Measurements from ENCODE around the gene DAND5. TPM values are rescaled to one million over a fixed set of nuclear protein-coding genes. Genes with fewer than 3 reads are reported as not detected.

Gene DAND5
- total and polyA plus RNA-seq, 2 of the 13 experiments (the other 11 are each of a cell fraction or from before 2014, with no cell fraction given) = 0.04 TPM; not detected in 1

GRCh38 chr19:13012690-13013608 lies 43.6 kb downstream of the DAND5 start (continued):
- no peak for TF ChIP-seq HOXA7 (CRISPR knock-in tag; IDR thresholded peaks at IDR 0.05)
- TF ChIP-seq HNF4G (IDR thresholded peaks at IDR 0.05; ENCODE audit: borderline replicate concordance, low read depth, low read length) = peak; percentile 87
- TF ChIP-seq HNF4G (CRISPR knock-in tag; IDR thresholded peaks at IDR 0.05; ENCODE audit: borderline replicate concordance, low read depth) = peak; percentile 79
- no peak for TF ChIP-seq ZNF672 (CRISPR knock-in tag; IDR thresholded peaks at IDR 0.05)
- TF ChIP-seq CBX1 (IDR thresholded peaks at IDR 0.05; ENCODE audit: low read depth) = no peak
- no peak for TF ChIP-seq NRL (CRISPR knock-in tag; IDR thresholded peaks at IDR 0.05; ENCODE audit: borderline replicate concordance)
- TF ChIP-seq, protein P1, sequence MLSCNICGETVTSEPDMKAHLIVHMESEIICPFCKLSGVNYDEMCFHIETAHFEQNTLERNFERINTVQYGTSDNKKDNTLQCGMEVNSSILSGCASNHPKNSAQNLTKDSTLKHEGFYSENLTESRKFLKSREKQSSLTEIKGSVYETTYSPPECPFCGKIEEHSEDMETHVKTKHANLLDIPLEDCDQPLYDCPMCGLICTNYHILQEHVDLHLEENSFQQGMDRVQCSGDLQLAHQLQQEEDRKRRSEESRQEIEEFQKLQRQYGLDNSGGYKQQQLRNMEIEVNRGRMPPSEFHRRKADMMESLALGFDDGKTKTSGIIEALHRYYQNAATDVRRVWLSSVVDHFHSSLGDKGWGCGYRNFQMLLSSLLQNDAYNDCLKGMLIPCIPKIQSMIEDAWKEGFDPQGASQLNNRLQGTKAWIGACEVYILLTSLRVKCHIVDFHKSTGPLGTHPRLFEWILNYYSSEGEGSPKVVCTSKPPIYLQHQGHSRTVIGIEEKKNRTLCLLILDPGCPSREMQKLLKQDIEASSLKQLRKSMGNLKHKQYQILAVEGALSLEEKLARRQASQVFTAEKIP (CRISPR knock-in tag; IDR thresholded peaks at IDR 0.05; ENCODE audit: borderline replicate concordance) = no peak
- TF ChIP-seq KLF9 (CRISPR knock-in tag; IDR thresholded peaks at IDR 0.05; ENCODE audit: low read depth) = no peak
- peak; percentile 77 for TF ChIP-seq MED1 (CRISPR knock-in tag; IDR thresholded peaks at IDR 0.05)
- TF ChIP-seq ZNF772 (CRISPR knock-in tag; IDR thresholded peaks at IDR 0.05) = no peak
- TF ChIP-seq FOSL1 (CRISPR knock-in tag; IDR thresholded peaks at IDR 0.05; ENCODE audit: borderline replicate concordance) = peak; percentile 92
- TF ChIP-seq, protein P2, sequence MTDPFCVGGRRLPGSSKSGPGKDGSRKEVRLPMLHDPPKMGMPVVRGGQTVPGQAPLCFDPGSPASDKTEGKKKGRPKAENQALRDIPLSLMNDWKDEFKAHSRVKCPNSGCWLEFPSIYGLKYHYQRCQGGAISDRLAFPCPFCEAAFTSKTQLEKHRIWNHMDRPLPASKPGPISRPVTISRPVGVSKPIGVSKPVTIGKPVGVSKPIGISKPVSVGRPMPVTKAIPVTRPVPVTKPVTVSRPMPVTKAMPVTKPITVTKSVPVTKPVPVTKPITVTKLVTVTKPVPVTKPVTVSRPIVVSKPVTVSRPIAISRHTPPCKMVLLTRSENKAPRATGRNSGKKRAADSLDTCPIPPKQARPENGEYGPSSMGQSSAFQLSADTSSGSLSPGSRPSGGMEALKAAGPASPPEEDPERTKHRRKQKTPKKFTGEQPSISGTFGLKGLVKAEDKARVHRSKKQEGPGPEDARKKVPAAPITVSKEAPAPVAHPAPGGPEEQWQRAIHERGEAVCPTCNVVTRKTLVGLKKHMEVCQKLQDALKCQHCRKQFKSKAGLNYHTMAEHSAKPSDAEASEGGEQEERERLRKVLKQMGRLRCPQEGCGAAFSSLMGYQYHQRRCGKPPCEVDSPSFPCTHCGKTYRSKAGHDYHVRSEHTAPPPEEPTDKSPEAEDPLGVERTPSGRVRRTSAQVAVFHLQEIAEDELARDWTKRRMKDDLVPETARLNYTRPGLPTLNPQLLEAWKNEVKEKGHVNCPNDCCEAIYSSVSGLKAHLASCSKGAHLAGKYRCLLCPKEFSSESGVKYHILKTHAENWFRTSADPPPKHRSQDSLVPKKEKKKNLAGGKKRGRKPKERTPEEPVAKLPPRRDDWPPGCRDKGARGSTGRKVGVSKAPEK (CRISPR knock-in tag; IDR thresholded peaks at IDR 0.05; ENCODE audit: borderline replicate concordance) = no peak
- TF ChIP-seq, protein P3, sequence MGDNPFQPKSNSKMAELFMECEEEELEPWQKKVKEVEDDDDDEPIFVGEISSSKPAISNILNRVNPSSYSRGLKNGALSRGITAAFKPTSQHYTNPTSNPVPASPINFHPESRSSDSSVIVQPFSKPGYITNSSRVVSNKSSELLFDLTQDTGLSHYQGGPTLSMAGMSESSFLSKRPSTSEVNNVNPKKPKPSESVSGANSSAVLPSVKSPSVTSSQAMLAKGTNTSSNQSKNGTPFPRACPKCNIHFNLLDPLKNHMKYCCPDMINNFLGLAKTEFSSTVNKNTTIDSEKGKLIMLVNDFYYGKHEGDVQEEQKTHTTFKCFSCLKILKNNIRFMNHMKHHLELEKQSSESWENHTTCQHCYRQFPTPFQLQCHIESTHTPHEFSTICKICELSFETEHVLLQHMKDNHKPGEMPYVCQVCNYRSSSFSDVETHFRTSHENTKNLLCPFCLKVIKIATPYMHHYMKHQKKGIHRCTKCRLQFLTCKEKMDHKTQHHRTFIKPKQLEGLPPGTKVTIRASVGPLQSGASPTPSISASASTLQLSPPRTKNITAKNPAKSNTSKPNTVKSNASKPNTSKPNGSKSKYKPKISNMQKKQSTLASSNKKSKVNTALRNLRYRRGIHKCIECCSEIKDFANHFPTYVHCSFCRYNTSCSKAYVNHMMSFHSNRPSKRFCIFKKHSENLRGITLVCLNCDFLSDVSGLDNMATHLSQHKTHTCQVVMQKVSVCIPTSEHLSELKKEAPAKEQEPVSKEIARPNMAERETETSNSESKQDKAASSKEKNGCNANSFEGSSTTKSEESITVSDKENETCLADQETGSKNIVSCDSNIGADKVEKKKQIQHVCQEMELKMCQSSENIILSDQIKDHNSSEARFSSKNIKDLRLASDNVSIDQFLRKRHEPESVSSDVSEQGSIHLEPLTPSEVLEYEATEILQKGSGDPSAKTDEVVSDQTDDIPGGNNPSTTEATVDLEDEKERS (CRISPR knock-in tag; IDR thresholded peaks at IDR 0.05) = no peak
- no peak for TF ChIP-seq REL (CRISPR knock-in tag; conservative IDR thresholded peaks at IDR 0.05)
- TF ChIP-seq RNF2 (conservative IDR thresholded peaks at IDR 0.05; ENCODE audit: low read depth) = no peak
- no peak for TF ChIP-seq STAT6 (CRISPR knock-in tag; IDR thresholded peaks at IDR 0.05; ENCODE audit: borderline replicate concordance)
- peak; percentile 95; the same call in 1 of the 2 replicates for TF ChIP-seq TBX2 (CRISPR knock-in tag; IDR thresholded peaks at IDR 0.05; ENCODE audit: borderline replicate concordance)

Data from HepG2 (cell line).